HG03565 (cell line): ENCODE measurements around the gene CDRT15L2.
"Not testable (repeated sequence)": the region's sequence is repeated elsewhere in the genome, so short reads cannot be mapped to it uniquely, and the experiment has no call there.

Experiments used
- ATAC-seq: cut with Tn5 transposase; IDR thresholded peaks from one replicate; pipeline ENCODE4 v1.9.1; 2021; ENCODE audit warnings: mild to moderate bottlenecking, moderate library complexity; ENCODE audit not compliant: unreplicated experiment

Gene CDRT15L2

DNA sequence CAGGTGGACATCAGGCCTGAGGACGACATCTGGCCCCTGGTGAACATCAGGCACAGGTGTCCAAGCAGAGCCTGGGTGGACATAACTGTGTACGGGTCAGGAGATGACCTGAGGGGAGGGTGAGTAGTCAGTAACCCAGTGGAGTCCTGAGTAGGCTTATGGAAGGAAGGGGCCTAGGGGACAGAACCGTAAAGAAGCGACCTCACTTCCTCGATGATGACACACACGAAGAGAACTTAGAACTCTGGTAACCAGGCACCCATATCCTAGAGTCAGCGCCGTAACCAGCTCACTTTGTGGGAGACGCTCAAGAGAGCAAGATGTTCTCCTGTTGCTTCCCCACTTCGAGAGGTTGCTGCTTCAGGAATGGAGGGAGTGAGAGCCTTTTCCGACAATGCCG is at the start of gene CDRT15L2:
Gene CDRT15L2 (plus strand): TSS at position 301 of the 400 bp plus-strand sequence. CDS start 20 bp downstream, at position 321.
- not testable (repeated sequence) for ATAC-seq

DNA sequence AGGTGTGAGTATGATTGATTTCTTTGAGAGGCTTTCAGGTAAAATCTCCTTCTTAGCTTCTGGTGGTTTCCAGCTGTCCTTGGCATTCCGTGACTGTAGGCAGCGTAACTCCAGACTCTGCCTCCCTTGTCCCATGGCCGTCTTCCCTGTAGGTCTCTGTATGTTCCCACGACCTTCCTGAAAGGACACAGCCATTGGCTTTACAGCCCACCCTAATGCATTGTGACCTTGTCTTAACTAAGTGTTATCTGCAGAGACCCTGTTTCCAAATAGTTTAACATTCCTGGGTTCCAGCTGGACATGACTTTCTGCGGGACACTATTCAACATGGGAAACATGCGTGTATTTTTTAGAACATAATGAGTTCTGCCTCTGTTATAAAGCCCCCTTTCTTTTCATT is 49.4 kb upstream of the CDRT15L2 start:
- ATAC-seq: not testable (repeated sequence)

DNA sequence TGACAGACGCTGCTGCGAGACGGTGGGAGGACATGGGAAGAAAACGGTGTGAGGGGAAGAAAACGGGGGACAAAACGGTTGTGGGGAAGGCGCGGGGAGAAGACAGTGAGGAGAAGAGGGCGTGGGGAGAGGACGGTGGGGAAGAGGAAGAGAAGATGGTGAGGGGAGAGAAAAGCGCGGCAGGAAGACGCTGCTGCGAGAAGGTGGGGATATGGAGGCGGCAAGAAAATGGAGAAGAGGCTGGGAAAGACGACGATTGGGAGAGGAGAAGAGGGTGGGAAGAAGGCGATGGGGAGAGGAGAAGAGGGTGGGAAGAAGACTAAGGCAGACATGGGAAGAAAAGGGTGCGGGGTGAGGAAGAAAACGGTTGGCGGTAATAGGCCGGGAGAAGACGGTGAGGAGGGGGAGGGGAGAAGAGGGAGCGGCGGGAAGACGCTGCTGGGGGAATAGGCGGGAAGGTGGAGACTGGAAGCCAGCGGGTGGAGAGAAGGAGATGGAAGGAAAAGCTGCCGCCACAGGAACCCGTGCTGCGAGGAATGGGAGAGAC is 46.9 kb upstream of the CDRT15L2 start:
- ATAC-seq: not testable (repeated sequence)

DNA sequence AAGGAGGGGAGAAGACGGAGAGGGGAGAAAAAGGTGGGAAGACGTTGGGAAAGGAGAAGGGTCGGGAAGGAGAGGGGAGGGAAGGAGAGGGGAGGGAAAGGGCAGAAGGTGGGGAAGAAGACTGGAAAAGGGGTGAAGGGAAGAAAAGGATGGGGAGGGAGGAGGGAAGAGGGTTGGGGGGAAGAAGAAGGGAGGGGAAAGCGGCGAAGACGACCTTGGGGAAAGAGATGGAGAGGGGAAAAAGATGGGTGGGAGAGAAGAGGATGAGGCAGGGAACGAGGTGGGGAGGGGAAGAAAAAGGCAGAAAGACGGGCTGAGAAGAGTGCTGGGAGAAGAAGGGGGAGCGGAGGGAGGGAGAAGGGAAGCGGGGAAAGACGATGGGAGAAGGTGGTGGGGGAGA is 46.3 kb upstream of the CDRT15L2 start:
- ATAC-seq: not testable (repeated sequence)

DNA sequence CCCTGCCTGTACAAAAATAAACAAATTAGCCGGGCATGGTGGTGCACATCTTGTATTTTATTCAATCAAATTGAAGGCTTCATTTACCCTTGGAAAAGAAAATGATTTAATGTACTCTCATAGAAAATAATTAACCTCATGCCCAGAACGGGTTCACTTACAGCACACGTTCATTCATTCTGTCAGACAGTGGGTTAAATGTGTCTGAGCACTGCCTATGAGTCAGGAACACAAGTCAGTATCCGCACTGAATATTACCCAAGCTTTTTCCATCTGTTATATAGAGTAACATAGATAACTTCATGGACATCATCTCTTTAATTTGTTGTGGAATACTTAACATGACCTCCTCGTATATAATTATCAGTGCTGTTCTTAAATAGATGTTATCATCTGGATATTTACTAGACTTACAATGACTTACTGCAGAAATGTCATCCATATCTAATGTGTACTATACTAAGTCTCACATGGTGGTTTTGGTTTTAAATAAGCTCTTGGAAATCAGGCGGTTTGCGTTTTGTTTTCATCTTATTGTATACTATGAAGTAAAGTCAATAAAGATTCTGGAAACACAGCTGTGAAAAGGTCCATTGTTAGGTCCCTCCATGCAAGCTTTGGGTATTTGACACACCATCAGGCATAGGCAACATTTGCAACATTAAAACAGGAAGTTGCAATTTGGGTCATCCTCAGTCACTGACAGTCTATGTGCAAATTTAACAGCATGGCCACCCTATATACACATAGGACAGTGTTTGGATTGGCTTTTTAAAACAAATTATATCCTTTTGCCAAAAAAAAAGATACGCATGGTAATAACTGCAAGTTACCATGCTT is 44.6 kb upstream of the CDRT15L2 start:
- ATAC-seq: not testable (repeated sequence)

DNA sequence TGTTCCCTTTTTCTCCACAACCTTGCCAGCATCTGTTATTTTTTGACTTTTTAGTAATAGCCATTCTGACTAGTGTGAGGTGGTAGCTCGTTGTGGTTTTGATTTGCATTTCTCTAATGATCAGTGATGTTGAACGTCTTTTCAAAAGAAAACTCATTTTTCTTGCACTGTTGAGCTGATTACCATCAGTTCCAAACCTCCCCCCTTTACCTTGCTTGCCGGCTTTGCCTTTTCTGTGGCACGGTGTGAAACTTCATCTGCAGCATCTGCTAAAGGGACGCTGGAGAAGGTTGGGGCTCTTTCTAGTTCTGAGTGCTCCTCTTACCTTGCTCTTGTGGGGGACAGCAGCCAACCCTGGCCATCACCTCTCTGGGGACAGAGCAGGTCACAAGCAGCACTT is 39.1 kb upstream of the CDRT15L2 start:
- ATAC-seq: peak; percentile 91

DNA sequence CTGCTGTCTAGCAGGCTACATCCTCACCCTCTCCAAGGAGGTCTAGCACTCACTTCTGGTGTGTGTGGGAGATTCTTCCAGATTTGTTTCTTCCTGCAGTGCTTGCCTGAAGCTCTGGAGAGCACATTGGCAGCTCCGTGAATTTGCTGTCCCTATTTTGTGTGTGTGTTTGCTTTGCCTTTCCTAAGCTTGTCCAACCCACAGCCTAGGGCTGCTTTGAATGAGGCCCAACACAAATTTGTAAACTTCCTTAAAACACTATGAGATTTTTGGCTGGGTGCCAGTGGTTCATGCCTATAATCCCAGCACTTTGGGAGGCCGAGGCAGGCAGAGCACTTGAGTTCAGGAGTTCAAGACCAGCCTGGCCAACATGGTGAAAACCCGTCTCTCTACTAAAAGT is 38.7 kb upstream of the CDRT15L2 start:
- ATAC-seq: peak; percentile 4

DNA sequence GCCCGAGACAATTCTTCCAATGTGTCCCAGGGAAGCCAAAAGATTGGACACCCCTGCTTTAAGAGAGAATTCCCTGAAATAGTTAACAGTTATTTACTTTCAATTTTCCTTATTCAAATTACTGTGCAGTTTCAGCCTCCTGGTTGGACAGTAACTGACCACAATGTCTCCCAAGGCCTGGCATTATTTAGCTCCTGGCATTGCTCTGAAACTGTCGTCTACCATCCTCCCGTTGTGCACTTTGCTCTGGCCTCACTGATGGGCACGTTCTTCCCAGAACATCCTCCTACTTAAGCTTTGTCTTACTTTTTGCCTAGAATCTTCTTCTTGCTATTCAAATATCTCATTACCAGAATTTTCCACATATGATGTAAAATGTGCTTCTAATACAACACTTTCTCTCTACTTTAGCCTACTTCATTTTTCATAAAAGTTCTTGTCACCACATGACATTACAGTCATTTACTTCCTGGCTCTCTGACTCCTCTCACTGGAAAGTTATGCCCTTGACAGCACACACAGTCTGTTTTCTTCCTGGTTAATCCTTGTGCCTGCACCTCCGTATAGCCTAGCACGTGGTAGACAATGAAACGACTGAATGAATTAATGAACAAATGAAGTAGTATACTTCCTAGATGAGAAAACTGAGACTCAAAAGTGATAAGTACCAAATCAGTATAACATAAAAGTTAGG is 37.5 kb upstream of the CDRT15L2 start:
- ATAC-seq: not testable (repeated sequence)

DNA sequence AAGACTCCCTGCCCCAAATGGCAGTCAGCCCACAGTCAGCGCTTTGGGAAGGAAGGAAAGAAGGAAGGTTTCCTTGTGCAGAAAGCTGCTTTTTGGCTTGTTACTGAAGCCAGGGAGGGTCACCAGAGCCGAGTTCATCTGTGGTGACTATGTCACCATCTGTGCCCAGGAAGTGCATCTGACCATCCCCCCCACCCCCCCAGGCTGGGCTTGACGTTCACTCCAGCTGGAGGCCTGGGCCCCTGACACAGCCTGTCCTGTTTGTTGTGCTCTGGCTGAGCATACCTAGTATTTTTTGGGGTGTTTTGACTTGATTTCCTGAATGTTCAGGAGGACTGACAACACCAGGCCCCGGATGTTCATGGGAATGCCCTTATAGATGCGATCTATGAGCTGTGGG is 31.6 kb upstream of the CDRT15L2 start:
- ATAC-seq: not testable (repeated sequence)

DNA sequence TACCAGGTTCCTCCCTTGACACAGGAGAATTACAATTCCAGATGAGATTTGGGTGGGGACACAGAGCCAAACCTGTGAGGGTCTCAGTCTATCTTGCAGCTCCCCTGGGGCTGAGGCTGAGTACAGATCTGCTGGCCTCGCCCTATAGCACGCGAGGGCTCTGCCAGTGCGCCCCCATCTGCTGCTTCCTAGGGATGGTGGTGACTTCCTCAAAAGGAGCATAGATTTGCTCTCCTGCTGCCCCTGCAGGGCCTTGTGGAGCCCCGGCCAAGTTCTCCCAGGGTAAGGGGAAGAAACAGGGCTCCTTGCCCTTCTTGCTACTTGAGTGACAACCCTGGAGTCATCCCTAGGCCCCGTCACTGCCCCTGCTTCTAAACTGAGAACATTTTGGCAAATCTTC is 26.6 kb upstream of the CDRT15L2 start:
- ATAC-seq: not testable (repeated sequence)

DNA sequence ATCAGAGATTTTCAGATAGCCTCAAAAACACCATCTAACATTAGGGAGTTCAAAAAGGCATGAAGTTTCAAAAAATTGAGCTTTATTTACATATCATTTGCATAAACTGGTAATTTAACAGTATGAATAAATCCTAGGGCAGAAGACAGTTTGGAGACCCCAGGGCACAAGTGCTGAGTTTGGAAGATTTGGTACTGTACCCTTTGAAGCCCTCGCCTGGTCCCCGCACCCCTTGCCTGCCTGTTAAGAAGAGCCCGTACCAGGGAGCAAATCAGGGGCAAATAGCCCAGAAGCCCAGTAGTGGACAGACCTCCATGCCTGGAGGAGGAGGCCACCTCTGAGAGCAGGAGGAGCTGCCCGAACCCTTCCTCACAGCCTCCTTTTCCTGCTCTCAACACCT is 24.8 kb upstream of the CDRT15L2 start:
- not testable (repeated sequence) for ATAC-seq

DNA sequence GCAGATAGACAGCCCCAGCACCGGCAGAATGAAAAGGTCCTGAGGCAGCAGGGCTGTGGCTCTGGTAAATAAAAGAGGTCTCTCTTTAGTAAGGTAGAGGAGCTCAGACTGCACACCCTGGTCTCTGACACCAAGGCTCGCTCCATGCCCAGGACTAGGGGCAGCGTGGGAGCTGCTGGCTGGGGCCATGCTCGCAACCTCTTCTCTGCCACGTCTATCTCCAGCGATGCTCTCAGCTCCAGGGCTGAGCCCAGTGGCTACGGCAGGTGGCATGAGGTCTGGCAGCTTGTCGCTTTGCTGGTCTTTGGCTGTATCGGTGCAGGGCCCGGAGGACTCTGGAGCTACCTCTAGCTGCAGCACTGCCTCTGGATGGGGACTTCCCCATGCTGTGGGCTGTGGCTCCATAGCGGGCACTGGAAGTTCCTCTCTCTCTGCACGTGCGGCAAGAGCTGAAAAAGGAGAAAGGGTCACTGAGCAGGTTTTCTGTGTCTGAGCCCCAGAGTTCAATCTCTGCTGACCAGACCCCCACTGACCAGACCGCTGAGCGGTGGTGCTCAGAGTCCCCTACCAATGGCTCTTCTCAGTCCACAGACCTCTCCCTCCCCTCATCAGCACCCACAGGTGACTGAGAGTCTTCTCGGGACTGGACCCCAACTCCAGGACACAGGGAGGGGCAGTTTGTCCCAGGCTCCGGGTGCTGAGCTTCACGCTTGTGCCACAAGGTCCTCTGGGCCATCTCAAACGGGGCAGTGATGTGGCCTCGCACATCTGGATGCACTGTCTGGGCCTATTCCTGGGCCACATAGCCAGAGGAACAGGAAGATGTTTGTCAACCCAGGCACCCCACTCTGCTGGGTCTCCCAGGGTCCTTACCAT is 24.2 kb upstream of the CDRT15L2 start:
- ATAC-seq: not testable (repeated sequence)

DNA sequence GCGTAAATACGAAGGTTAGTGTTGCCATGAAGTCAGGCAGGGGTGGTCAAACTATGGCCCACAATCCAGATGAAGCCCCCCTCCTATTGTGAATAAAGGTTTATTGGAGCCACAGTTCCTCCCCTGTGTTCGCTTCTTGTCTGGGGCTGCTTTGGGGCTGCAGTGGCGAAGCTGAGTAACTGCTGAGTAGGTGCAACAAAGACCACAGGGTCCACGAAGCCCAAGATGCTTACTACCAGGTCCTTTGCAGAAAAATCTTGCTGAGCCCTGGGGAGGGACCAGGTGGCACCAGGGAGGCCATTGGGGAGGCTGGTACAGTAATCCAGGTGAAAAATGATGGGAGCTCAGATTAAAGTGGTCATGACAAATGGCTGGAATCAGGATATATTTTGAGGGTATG is 21.4 kb upstream of the CDRT15L2 start:
- not testable (repeated sequence) for ATAC-seq

DNA sequence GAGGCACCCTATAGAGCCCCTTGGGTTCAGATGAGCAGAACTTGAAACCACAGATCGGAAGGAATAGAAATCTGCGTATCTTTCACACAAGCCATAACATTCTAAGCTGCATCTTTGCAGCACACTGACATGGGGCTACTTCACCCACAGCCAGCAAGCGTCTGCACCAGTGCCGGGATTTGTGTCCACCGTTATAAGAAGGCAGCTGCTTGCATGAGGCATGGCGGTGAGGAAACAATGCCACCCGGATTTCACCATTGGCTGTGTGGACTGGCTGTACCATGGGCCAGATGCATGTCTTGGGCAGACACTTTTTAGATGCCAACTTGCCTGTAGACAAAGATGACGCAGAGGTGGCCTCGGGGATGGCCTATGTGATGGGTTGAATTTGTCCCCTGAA is 20.5 kb upstream of the CDRT15L2 start:
- ATAC-seq: not testable (repeated sequence)

DNA sequence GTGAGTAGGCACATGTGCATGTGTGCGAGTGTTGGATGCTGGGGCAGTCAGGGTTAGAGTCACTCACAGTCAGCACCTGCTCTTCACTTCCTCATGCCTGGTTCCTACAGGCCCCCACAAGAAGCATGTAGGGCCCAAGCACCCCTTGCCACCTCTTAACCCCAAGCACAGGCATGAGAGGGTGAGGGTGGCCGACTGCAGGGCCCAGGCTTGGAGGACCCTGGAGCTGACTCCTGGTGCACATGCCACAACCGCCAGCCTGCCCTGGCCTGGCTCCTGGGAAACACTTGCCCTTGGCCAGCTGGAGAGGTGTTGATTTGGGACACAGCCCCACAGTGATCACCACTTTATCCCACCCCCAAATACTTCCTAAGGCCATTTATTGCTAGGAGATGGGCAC is 16.9 kb upstream of the CDRT15L2 start:
- ATAC-seq: no peak

DNA sequence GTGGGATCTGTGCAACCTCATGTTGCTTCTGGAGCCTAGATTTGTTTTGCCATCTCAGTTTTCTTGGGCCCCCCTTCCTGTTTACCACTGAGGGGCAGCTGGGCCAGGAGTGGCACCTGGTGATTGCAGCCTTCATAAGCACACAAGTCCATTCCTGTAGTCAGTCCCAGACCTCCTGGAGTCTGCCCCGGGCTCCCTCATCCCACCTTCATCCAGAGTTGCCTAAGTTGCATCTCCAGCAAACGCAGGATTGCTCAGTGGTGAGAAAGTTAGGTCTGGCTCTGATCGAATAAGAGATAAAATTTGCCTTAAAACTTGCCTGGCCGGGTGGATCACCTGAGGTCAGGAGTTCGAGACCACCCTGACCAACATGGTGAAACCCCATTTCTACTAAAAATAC is 14.3 kb upstream of the CDRT15L2 start:
- ATAC-seq: not testable (repeated sequence)

DNA sequence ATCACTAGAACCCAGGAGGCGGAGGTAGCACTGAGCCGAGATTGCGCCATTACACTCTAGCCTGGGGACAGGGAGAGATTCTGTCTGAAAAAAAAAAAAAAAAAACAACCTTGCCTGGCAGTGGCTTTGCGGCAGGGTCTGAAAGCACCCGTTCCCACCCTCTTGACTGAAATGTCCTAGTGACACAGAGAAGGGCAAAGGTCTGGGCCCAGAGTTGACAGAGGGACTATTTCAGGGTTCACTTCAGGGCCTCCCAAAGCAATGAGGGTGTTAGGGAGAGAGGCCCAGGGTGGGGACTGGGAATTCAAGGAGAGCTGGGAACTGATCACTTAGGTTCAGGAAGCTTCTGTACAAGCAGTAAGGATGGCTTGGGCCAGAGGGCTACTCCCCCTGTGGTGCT is 13.8 kb upstream of the CDRT15L2 start:
- no peak for ATAC-seq

DNA sequence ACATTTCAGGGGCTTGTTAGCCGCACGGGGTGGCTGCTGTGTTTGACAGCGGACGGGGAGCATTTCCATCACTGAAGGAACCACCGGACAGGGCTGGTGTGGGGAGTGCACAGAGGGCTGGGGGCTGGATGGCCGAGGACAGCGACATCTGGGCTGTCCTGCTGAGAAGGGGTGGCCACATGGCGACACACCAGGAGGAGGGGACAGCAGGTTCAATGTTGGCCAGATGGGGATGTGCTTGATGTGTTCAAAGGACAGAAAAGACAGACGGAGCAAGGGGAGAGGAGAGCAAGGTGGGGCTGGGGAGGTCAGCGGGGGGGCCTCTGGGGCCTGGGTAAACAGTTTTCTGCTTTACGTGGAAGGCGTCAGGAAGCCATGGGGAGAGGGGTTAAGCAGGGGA is 12.8 kb upstream of the CDRT15L2 start:
- not testable (repeated sequence) for ATAC-seq

DNA sequence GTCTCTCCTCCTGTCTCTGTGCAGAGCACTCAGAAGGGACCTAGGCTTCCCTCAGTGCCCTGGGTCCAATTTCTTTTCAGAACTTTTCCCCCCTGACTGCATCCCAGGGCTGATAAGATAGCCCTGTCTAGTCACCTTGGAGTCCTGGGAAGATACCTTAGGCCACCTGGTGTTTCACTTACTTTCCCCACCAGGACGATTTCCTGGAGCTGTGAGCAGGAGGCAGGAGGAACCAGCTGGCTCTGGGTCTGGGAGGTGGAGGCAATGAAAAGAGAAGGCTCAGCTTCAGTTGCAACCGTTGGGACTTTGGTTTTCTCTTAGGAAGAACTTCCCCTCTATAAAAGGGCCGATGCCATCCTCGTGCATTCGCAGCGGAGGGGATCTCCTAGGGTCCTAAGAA is 12.1 kb upstream of the CDRT15L2 start:
- ATAC-seq: not testable (repeated sequence)

DNA sequence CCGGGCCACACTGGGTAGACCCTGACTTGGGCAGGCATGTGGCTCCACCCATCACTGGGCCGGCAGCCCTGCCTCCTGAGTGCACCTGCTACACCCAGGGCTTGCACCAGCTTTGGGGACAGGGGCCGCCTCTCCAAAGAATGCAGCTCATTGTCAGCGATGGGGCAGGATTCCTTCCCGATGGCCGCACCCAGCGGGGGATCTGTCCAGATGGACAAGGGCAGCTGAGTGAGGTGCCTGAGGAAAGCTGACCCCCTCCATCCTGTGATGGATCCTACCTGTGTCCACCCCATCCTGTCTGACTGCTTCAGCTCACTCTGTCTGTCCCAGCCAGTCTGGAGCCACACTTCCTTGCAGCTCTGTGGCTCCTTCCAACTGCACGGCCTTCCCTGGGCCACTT is 10.9 kb upstream of the CDRT15L2 start:
- not testable (repeated sequence) for ATAC-seq

DNA sequence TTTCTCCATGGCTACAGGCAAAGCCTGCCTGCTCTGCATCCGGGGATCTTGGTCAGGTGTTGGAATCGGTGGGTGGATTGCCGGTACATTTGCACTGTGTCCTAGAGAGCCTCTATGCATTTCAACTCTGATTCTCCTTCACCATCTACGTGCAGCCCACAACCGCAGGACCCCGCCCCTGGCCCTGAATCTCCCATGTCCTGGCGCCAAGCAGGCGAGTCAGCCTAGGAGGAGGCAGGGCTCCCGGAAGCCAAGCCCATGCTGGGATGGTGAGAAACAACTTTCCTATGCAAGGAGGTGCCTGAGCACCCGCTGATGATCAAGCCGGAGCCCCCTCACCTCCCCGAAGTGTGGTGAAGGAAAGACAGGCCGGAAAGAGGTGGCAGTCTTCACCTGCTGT is 7.9 kb upstream of the CDRT15L2 start:
- not testable (repeated sequence) for ATAC-seq
